ENCODE results near the gene RPN2.
A peak's percentile ranks its signal among the peaks of the same experiment; 100 is the strongest.

The RPN2 gene

GRCh38 chr20:37218976-37219375 lies 39.8 kb downstream of the RPN2 start:
- no peak for DNase-seq (ENCODE audit: low spot score)

GRCh38 chr20:37219751-37220668 lies 40.9 kb downstream of the RPN2 start:
- DNase-seq (ENCODE audit: low spot score) = no peak

- DNase-seq (ENCODE audit: low spot score) = no peak
Observed at GRCh38 chr20:37220731-37221130, 41.6 kb downstream of the RPN2 start.

- no peak for DNase-seq (ENCODE audit: low spot score)
Observed at GRCh38 chr20:37222086-37222485, 43.0 kb downstream of the RPN2 start.

- DNase-seq (ENCODE audit: low spot score) = peak; percentile 3
Observed at GRCh38 chr20:37223053-37223452, 43.9 kb downstream of the RPN2 start.

- no peak for DNase-seq (ENCODE audit: low spot score)
Observed at GRCh38 chr20:37225146-37225545, 46.0 kb downstream of the RPN2 start.

GRCh38 chr20:37226889-37227288 lies 47.8 kb downstream of the RPN2 start:
- no peak for DNase-seq (ENCODE audit: low spot score)

GRCh38 chr20:37228082-37228481 lies 49.0 kb downstream of the RPN2 start:
- DNase-seq (ENCODE audit: low spot score) = no peak

- no peak for DNase-seq (ENCODE audit: low spot score)
Observed at GRCh38 chr20:37228656-37229055, 49.5 kb downstream of the RPN2 start.

- no peak for DNase-seq (ENCODE audit: low spot score)
Observed at GRCh38 chr20:37229357-37229756, 50.2 kb downstream of the RPN2 start.

GRCh38 chr20:37230200-37230599 lies 51.1 kb downstream of the RPN2 start:
- DNase-seq (ENCODE audit: low spot score) = no peak

- no peak for DNase-seq (ENCODE audit: low spot score)
Observed at GRCh38 chr20:37231947-37232630, 53.0 kb downstream of the RPN2 start.

GRCh38 chr20:37233548-37234253 lies 54.6 kb downstream of the RPN2 start:
- no peak for DNase-seq (ENCODE audit: low spot score)

GRCh38 chr20:37234254-37234581 lies 55.1 kb downstream of the RPN2 start:
- DNase-seq (ENCODE audit: low spot score) = no peak

GRCh38 chr20:37235065-37235464 lies 55.9 kb downstream of the RPN2 start:
- no peak for DNase-seq (ENCODE audit: low spot score)

- DNase-seq (ENCODE audit: low spot score) = no peak
Observed at GRCh38 chr20:37236462-37236861, 57.3 kb downstream of the RPN2 start.

GRCh38 chr20:37237656-37238055 lies 58.5 kb downstream of the RPN2 start:
- no peak for DNase-seq (ENCODE audit: low spot score)

- DNase-seq (ENCODE audit: low spot score) = no peak
Observed at GRCh38 chr20:37238426-37238825, 59.3 kb downstream of the RPN2 start.

GRCh38 chr20:37238935-37239451 lies 59.9 kb downstream of the RPN2 start:
- DNase-seq (ENCODE audit: low spot score) = no peak

GRCh38 chr20:37240337-37241067 lies 61.4 kb downstream of the RPN2 start:
- DNase-seq (ENCODE audit: low spot score) = no peak

GRCh38 chr20:37242503-37242902 lies 63.4 kb downstream of the RPN2 start:
- no peak for DNase-seq (ENCODE audit: low spot score)

Data from CD4-positive, alpha-beta T cell treated with Interleukin-15 for 4 hours (primary cell).